WI38 (cell line): ENCODE results near the gene WNT1.

Experiments
- H3K4me3 ChIP-seq: 2 replicates; pipeline ENCODE4 v1.5.1; 2011; ENCODE audit warnings: low read depth, mild to moderate bottlenecking, control low read depth, low read length
- TF ChIP-seq, protein P1 (sequence below): IDR thresholded peaks from 2 replicates; pipeline ENCODE4 v1.5.1; 2012; ENCODE audit warnings: low read depth, mild to moderate bottlenecking, control low read depth, low read length

Gene WNT1

DNA sequence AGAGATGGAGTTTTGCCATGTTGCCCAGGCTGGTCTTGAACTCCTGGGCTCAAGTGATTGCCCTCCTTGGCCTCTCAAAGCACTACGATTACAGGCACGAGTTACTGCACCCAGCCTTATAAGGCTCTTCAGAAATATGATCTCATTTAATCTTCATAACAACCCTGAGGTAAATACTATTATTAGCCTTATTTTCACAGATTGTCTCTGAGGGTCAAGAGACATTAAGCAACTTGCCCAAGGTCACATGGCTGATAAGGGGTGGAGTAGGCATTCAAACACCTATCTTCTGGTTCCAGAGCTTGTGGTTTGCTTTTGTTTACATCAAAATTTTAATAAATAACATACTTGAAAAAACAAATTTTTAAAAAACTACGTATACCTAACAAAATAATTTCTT is 35.3 kb downstream of the WNT1 start:
- no peak overlapping the region for H3K4me3 ChIP-seq
- TF ChIP-seq, protein P1, sequence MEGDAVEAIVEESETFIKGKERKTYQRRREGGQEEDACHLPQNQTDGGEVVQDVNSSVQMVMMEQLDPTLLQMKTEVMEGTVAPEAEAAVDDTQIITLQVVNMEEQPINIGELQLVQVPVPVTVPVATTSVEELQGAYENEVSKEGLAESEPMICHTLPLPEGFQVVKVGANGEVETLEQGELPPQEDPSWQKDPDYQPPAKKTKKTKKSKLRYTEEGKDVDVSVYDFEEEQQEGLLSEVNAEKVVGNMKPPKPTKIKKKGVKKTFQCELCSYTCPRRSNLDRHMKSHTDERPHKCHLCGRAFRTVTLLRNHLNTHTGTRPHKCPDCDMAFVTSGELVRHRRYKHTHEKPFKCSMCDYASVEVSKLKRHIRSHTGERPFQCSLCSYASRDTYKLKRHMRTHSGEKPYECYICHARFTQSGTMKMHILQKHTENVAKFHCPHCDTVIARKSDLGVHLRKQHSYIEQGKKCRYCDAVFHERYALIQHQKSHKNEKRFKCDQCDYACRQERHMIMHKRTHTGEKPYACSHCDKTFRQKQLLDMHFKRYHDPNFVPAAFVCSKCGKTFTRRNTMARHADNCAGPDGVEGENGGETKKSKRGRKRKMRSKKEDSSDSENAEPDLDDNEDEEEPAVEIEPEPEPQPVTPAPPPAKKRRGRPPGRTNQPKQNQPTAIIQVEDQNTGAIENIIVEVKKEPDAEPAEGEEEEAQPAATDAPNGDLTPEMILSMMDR: no peak

DNA sequence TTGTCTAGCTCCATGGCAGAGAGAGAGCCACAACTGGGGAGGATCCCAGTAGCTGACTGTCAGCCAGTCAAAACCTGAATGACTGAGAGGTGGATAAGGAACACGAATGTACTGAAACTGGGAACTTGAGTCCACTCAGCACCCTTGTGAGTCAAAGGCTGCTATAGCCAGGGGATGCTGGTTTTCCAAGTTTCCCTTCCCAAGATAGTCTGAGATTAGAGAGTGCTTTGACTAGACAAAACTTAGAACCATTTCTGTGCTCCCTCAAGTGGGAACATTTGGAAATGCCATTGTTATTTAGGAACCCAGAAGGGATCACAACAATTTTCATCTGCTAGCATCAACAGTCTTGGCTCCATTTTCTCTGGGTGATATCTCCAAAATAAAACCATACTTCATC is 36.4 kb downstream of the WNT1 start:
- TF ChIP-seq, protein P1: 0 out of 2 replicates have a peak, but pooled peaks have one; percentile 2
- H3K4me3 ChIP-seq: no peak overlapping the region

DNA sequence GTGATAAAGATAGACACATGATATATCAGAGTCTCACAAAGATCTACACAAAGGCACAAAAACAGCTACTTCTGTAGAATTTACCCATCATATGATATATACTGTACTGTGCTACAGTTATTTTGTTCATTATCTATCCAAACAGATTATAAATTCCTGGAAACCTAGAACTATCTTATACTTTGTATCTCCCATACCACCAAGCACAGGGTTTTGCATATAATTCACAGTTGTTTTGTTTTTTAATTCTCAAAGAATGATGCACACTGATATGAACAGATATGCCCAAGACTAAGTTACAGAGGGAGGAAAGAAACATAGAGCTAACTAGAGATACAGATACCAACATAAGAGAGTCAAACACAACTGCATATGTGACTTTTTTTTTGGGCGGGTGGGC is 37.1 kb downstream of the WNT1 start:
- TF ChIP-seq, protein P1: no peak
- no peak overlapping the region for H3K4me3 ChIP-seq

DNA sequence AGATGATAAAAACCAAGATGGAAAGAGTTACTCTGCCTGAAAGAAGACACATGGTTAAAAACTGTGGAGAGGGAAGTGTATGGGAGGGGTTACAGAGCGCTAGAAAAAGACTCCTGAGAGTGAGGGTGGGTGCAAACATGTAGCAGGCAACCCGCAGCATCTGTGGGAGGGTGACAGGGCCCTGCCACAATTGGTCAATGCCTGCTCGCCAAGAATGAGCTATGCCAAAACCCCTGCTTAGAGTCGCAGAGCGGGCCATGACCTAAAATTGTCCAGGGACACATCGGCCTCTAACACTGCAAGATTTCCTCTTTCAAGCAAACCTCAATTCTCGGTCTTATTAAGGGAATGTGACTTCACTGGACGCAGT is 39.8 kb downstream of the WNT1 start:
- TF ChIP-seq, protein P1: no peak

DNA sequence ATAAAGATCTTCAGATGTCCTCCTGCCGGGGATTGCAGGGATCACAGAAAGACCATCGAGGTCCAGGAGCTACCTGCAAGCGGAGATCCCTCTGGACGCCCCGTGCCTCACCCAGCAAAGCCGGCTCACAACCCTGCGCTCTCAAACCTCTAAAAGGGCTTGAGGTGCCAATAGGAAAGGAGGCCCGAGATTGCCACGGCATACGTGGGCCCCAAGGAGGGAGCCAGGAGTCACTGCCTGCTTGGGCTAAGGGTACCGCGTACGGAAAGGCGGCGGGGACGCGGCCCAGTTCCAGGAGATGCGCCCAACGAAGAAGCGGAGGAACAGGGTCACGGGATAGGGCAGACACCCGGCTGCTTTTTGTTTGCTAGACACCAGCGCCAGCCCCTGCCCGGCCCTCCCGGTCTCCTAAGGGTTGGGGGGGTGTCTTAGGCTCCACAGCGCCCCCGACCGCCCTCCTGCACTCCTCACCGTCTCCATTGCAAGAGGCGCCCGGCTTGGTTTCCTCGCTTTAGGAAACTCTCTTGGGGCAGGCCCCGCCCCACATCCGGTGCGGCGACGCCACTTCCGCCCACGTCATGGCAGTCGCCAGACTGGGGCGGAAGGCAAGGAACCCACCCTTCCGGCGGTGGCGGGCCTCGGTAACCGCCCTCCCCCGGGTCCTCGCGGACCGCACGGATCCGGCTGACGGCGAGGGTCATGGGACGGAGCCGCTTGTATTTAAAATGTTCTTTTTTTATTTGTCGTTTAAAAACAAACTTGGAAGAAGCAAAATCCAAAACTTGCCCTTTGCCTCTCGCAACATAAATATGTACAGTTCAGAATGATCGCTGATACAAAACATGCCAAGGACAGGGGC is 40.4 kb downstream of the WNT1 start, which contains the start of gene PRKAG1:
Gene PRKAG1 (minus strand): TSS at position 516 of the 859 bp plus-strand sequence. CDS start 36 bp downstream, at position 480.
- TF ChIP-seq, protein P1: 0 out of 2 replicates have a peak, but pooled peaks have one; percentile 5
- H3K4me3 ChIP-seq: peak within 1 kb of the TSS; percentile 94

More for the DNA sequence above, 39.8 kb downstream of the WNT1 start:
- H3K4me3 ChIP-seq: peak overlapping the region; percentile 94

DNA sequence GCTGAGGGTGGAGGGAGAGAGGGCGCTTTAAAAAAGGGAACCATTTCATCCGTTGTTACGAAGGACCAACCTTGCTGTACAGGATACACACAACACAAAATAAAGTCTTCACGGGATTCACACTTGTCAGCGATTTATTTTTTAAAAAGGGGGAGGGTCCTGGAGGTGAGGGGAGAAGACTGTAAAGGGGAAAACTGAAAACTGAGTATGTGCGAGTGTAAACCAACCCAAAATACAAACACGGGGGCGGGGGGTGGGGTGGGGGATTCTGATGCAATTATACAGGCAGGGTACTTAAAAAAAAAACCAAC is 41.0 kb downstream of the WNT1 start:
- H3K4me3 ChIP-seq: peak overlapping the region; percentile 94
- TF ChIP-seq, protein P1: no peak
